Activated naive CD4-positive, alpha-beta T cell (primary cell): Measurements from ENCODE around the gene TOMM20.
"Not testable (repeated sequence)": the region's sequence is repeated elsewhere in the genome, so short reads cannot be mapped to it uniquely, and the experiment has no call there.

Experiments used
- DNase-seq, 4 experiments: peaks; one replicate each; lab custom pipeline; 2025; lab: John Stamatoyannopoulos, UW

The TOMM20 gene

DNA sequence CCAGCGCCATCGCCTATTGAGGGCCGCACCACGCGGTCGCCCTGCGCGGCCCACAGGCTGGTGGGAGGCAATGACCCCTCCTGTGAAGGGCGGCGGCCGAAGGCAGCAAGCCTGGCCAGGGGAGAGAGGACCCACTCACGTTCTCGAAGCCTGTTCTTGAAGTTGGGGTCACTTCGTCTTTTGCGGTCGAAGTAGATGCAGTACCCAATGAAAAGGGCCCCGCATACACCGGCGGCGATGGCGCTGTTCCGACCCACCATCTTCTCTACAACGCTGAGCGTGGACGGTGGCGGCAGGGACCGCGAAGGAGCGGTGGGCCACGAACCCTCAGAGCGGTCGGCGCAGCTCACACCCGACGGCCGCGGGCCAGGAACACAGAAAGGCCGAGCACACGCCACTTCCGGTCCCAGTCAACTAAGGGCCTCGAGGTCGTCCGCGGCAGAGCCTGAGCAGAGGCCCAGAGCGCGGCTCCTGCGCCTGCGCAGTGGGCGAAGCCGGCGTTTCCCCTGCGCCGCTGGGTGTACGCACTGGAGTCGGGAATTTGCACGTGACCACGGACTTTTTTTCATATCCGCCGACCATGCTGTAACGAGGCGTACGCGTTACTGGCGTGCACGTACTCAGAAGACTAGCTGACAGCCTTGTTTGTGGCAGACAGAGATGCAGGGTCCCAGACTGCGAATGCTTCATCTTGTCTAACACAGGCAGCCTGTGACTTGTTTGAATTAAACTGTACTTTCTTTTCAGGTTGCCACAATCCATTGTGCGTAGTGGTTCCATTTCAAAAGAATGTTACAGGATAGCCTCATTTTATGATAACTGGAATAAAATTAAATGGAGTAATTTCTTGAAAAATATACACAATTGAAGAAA is at the start of gene TOMM20:
Gene TOMM20, minus strand, starts transcription at position 382 of the 873 bp plus-strand sequence. Its CDS starts 122 bp downstream, at position 260.
- peak; percentile 79 to 88 (median 82) for DNase-seq

DNA sequence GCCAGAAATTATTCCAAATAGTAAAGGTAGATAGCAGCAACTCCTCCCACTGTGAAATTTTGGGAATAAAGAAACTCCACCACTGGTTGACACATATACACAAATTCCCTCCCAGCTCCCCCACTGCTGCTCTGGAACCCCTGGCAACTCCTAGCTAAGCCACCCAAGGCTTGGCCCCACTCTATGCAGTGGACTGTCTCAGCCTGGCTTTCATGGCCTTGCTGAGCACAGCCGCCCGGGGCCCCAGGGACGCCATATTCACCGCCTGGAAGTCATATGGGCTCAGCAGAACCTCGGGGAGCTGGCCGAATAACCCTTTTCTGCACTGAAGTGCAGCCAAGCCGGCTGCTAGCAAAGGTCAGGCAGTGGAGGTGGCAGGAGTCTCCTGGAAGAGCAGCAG is 47.8 kb upstream of the TOMM20 start:
- no peak for DNase-seq

- no peak for DNase-seq
These were observed 41.3 kb upstream of the TOMM20 start for GRCh38 chr1:235169986-235170385.

DNA sequence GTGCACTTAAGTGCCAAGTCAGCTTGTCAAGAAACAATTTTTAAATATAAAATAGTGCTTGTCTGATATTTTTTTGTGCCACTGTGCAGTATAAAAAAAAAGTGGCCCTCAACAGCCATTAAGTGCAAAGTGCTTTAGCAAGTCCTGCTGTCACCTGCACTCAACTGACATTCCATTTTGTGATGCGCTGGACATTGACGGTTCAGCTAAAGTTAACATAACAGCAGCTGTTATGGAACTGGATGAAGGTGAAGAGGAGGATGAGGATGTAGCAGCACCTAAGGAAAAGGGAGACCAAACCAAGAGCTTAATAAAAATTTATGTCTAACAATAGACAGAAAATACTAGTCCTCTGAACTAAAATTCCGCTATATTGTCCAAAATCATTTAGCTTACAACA is 39.7 kb upstream of the TOMM20 start:
- no peak for DNase-seq

DNA sequence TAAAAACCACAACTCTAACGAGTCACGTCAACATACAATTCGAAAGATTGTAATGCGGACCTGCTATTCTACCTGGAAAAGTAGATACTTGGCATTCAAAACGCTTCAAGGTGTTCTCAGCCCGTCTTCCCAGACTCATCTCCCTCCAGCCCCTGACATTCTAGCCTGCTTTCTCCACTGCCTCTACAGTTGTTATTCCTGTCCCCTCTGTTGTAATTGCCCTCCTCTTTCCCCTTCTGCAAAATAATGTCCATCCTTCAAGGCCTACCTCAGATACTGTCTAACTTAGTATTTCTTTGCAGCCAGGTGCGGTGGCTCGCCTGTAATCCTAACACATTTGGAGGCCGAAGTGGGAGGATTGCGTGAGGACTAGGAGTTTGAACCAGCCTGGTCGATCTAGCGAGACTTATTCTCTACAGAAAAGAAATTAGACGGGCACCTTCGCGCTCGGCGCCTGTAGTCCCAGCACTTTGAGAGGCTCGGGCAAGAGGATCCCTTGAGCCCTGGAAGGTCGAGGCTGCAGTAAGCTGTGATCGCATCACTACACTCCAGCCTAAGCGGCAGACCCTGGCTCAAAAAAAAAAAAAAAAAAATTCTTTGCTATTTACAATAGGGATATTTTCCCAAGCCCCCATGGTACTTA is 33.2 kb upstream of the TOMM20 start:
- DNase-seq, result no peak

GRCh38 chr1:235160957-235161684 is 32.5 kb upstream of the TOMM20 start, which contains the start of gene RBM34:
TSS of gene RBM34 (minus strand) at chr1:235161250. CDS start at chr1:235161226, 24 bp downstream.
- peak; percentile 78 to 90 (median 86) for DNase-seq

- no peak for DNase-seq
These were observed 31.8 kb upstream of the TOMM20 start for GRCh38 chr1:235160383-235160956.

GRCh38 chr1:235159930-235160329 is 31.3 kb upstream of the TOMM20 start:
- DNase-seq, result not testable (repeated sequence)

DNA sequence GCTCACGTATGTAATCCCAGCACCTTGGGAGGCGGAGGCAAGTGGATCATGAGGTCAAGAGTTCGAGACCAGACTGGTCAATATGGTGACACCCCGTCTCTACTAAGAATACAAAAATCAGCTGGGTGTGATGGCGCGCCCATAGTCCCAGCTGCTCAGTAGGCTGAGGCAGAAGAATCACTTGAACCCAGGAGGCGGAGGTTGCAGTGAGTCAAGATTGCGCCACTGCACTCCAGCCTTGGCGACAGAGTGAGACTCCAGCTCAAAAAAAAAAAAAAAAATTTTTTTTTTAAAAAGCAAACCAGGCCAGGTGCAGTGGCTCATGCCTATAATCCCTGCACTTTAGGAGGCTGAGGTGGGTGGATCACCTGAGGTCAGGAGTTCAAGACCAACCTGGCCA is 30.6 kb upstream of the TOMM20 start:
- not testable (repeated sequence) for DNase-seq

DNA sequence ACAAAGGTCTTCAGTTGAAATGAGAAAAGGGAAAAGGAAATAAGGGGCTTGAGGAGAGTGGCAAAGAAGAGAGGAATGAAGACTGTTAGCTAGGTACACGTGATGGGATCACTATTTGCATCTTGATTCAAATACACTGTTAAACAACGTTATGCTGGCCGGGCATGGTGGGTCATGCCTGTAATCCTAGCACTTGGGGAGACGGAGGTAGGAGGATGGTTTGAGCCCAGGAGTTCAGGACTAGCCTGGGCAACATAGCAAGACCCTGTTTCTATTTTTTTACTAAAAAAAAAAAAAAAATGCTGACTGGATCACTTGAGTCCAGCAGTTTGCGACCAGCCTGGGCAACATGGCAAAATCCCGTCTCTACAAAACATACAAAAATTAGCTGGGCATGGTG is 30.0 kb upstream of the TOMM20 start:
- DNase-seq, result no peak

- no peak for DNase-seq
These were observed 28.5 kb upstream of the TOMM20 start for GRCh38 chr1:235157150-235157549.

- DNase-seq, result no peak
These were observed 28.1 kb upstream of the TOMM20 start for GRCh38 chr1:235156740-235157139.

DNA sequence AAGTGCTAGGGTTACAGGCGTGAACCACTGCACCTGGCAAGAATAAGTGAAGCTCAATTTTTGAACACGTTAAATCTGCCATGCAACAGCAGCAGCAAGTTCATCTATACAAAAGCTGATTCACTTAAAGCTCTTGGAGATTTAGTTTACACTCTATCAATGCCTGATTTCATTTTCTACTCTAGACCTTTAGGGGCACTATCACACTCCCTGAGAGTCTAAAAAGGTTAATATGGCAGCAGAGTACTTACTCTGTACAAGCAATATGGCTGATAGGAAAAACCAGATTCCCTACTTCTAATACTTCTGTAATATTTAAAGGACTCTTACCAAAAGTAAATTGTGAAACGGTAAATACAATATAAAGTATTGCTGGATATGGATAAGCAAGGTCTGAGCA is 27.6 kb upstream of the TOMM20 start:
- no peak for DNase-seq

DNA sequence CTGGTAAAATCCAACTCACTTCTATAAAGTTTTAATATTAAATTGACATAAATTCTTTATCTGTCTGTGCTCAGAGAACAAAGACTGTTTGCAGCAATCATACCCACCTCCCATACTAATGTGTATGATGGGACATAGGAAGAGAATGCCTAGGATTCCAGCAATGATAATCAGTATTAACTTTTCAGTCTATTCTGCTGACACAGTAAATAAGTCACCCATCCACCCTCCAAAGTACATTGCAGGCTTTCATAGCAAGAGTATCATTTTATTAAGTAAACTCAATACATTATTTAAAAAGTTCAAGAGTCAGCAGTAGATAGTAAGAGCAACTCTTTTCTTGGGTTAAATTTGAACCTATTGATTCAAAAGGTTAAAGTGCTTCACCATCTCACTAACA is 23.6 kb upstream of the TOMM20 start:
- no peak for DNase-seq

GRCh38 chr1:235151033-235151432 is 22.4 kb upstream of the TOMM20 start:
- DNase-seq, result no peak

DNA sequence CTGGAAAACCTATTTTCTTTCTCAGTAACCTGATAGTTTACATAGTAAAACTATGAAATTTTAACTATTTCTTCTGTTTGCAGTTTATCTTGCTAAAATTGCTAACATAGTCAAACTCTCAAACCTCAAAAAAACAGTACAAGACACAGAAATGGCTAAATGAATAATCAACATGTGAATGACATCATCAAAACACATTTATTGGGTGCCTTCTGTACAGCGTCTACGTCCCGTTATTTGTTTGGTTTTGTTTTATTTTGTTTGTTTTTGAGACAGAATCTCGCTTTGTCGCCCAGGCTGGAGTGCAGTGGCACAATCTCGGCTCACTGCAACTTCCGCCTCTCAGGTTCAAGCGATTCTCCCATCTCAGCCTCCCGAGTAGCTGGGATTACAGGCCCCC is 21.2 kb upstream of the TOMM20 start:
- no peak for DNase-seq

DNA sequence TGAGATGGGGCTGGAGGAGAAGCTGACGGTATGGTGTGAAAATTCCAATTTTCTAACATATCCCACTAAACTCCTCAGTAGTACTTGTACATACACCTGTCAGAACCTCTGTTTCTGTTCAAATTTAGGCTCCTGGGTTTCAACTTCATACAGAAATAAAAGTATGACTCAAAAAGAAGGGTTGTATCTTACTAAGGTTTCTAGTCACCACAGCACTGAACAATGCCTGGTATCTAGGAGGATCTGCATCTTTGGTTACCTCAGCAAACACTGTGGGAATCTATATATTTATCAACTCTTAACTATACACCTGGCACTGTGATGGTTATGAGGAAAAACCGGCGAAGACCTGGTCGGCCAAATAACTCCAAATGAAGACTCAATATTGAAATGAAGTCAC is 18.6 kb upstream of the TOMM20 start:
- no peak for DNase-seq

GRCh38 chr1:235145639-235146038 is 17.0 kb upstream of the TOMM20 start:
- no peak for DNase-seq

GRCh38 chr1:235142991-235143390 is 14.4 kb upstream of the TOMM20 start:
- no peak for DNase-seq

DNA sequence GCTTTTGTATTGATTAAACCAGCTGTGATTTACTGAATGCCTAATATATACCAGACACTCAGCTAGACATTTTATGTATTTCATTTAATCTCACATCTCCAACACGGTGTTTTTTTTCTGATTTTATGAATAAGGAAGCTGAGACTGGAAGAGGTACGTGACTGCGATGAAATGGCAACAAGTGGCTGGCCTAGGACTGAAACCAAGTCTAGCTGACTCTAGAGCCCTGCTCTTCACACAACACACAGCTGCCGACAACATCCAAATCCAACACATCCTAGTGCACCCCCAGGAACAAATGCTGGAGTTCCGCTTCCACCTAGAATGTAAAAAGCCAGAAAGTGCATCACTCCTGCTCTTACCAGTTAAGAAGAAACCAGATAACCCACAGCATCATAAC is 10.7 kb upstream of the TOMM20 start:
- no peak for DNase-seq

DNA sequence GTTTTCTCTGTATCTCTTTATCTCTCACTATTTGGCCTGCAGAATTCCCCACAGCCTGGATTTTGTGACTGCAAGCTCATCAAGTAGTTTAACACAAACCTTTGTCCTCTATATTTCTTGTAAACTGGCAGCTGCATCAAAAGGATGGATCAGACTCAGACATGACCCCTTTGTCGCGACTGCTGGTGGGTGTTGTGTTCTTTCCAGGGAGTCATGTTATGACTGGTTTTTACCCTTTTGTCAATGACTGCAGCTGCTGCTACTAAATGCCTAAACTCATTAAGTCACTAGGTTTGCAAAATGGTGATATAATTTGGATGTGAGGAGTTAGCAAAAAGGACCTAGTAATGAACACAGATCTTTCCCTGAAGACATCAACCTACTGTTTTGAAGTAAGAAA is 10.2 kb upstream of the TOMM20 start:
- DNase-seq, result no peak

GRCh38 chr1:235136111-235136510 is 7.5 kb upstream of the TOMM20 start:
- no peak for DNase-seq
